OCI-LY1 (cell line): ENCODE data around the gene RAB3GAP2.

ENCODE experiments used
- H2AFZ ChIP-seq: fragments of 200-600 bp; sonication (generic), shearing (Covaris generic); 2 replicates; pipeline ENCODE4 v1.6.0; 2014; ENCODE audit warnings: antibody characterized with exemption, mild to moderate bottlenecking, low read length
- H3F3A ChIP-seq: fragments of 200-600 bp; sonication (generic), shearing (Covaris generic); 2 replicates; pipeline ENCODE4 v1.6.0; 2014; ENCODE audit warnings: mild to moderate bottlenecking, antibody characterized with exemption, low read length, moderate library complexity; ENCODE audit not compliant: insufficient read depth
- H3K27ac ChIP-seq: fragments of 200-600 bp; sonication (generic); 2 replicates; pipeline ENCODE4 v1.5.1; 2014; ENCODE audit warnings: low read length, mixed run types, mild to moderate bottlenecking, low read depth; ENCODE audit not compliant: poor library complexity, severe bottlenecking
- H3K27me3 ChIP-seq: fragments of 200-600 bp; sonication (generic); 2 replicates; pipeline ENCODE4 v1.6.0; 2014; ENCODE audit warnings: antibody characterized with exemption, mild to moderate bottlenecking, low read length, moderate library complexity; ENCODE audit not compliant: insufficient read depth
- H3K36me3 ChIP-seq: fragments of 200-600 bp; sonication (generic); 2 replicates; pipeline ENCODE4 v1.6.1; 2014; ENCODE audit warnings: mild to moderate bottlenecking, antibody characterized with exemption, low read length, moderate library complexity, mixed read lengths; ENCODE audit not compliant: insufficient read depth
- H3K4me1 ChIP-seq: fragments of 200-600 bp; sonication (generic); 2 replicates; pipeline ENCODE4 v1.5.1; 2014; ENCODE audit warnings: mild to moderate bottlenecking, low read length, moderate library complexity; ENCODE audit not compliant: insufficient read depth, severe bottlenecking
- H3K4me2 ChIP-seq: fragments of 200-600 bp; sonication (generic), shearing (Covaris generic); 2 replicates; pipeline ENCODE4 v1.6.1; 2014; ENCODE audit warnings: low read length
- H3K4me3 ChIP-seq: fragments of 200-600 bp; sonication (generic); 2 replicates; pipeline ENCODE4 v1.5.1; 2014; ENCODE audit warnings: low read length, low read depth, mild to moderate bottlenecking, mixed read lengths; ENCODE audit not compliant: poor library complexity, severe bottlenecking
- H3K79me2 ChIP-seq: fragments of 200-600 bp; shearing (Covaris generic); 2 replicates; pipeline ENCODE4 v1.6.1; 2016; ENCODE audit warnings: mixed run types, low read length, mixed read lengths; ENCODE audit not compliant: insufficient read depth
- H3K9ac ChIP-seq: fragments of 200-600 bp; sonication (generic), shearing (Covaris generic); 2 replicates; pipeline ENCODE4 v1.6.1; 2014; ENCODE audit warnings: mild to moderate bottlenecking, low read length, mixed read lengths
- H3K9me2 ChIP-seq: fragments of 200-600 bp; sonication (generic), shearing (Covaris generic); 2 replicates; pipeline ENCODE4 v1.6.1; 2014; ENCODE audit warnings: low read depth, mild to moderate bottlenecking, low read length, mixed read lengths
- H3K9me3 ChIP-seq: fragments of 200-600 bp; shearing (Covaris generic); 2 replicates; pipeline ENCODE4 v1.6.1; 2014; ENCODE audit warnings: low read length, mixed read lengths
- H4K20me1 ChIP-seq: fragments of 200-600 bp; sonication (generic), shearing (Covaris generic); 2 replicates; pipeline ENCODE4 v1.6.0; 2016; ENCODE audit warnings: mild to moderate bottlenecking, low read length; ENCODE audit not compliant: insufficient read depth
- EZH2 ChIP-seq: fragments of 200-600 bp; sonication (generic), shearing (Covaris generic); IDR thresholded peaks from 2 replicates; pipeline ENCODE4 v1.8.0; 2017; ENCODE audit warnings: borderline replicate concordance, mixed run types, mild to moderate bottlenecking, antibody characterized with exemption, low read length, moderate library complexity, mixed read lengths
- TF ChIP-seq, protein P1 (sequence below): fragments of 200-600 bp; sonication (generic), shearing (Covaris generic); IDR thresholded peaks from 2 replicates; pipeline ENCODE4 v1.5.1; 2017; ENCODE audit warnings: mild to moderate bottlenecking, antibody characterized with exemption, low read length, moderate library complexity, mixed read lengths

Gene RAB3GAP2

DNA sequence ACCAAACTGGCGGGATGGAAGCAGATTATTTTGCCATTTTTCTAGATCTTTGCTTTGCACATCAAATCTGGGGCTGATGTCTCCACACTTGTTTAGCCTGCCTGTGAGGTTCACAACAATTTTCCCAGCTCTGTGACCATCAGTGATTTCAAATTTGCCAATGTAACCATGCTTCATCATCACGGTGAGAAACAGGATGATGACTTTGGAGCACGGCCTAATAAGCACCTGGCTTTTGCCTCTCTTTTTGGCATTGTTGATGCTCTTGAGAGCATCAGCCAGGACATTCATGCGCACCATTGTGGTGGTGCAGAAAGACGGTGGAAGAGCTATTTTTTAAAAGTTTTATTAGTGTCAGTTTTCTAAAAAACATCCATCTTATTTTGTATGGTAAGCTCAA lies 128.2 kb downstream of the RAB3GAP2 start:
- Histone ChIP-seq H4K20me1 (no peaks in the 10 kb centered on the region), H3K4me2 (no peak overlapping the region), H3K36me3 (peaks cover 65% of the 10 kb centered on the region)

DNA sequence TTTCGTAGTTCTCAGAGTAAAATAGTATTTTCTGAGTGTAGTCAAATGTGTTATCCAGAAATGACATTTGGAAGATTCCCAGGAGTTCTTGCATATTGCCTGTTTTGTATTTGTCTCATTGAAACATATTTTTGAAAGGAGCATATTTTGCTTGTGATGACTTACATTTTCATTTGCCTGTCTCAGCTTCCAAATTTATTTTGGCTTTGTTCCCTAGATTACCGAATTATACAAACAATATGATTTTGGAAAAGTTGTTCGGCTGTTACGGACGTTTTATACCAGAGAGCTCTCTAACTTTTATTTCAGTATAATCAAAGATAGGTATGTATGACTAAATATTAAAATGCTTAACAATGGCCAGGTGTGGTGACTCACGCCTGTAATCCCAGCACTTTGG lies 132.3 kb downstream of the RAB3GAP2 start:
- Histone ChIP-seq H3K27ac (no peak overlapping the region), H3K79me2 (no peaks in the 10 kb centered on the region), H3K4me1 (no peaks in the 10 kb centered on the region), H3K36me3 (peaks cover 60% of the 10 kb centered on the region), H3K4me2 (no peak overlapping the region), H3K27me3 (no peaks in the 10 kb centered on the region), H3F3A (no peaks in the 10 kb centered on the region), H3K9ac (no peak overlapping the region), H3K4me3 (no peak overlapping the region), H3K9me2 (no peaks in the 10 kb centered on the region), H4K20me1 (no peaks in the 10 kb centered on the region), H3K9me3 (no peaks in the 10 kb centered on the region), H2AFZ (no peak overlapping the region)
- TF ChIP-seq, protein P1, sequence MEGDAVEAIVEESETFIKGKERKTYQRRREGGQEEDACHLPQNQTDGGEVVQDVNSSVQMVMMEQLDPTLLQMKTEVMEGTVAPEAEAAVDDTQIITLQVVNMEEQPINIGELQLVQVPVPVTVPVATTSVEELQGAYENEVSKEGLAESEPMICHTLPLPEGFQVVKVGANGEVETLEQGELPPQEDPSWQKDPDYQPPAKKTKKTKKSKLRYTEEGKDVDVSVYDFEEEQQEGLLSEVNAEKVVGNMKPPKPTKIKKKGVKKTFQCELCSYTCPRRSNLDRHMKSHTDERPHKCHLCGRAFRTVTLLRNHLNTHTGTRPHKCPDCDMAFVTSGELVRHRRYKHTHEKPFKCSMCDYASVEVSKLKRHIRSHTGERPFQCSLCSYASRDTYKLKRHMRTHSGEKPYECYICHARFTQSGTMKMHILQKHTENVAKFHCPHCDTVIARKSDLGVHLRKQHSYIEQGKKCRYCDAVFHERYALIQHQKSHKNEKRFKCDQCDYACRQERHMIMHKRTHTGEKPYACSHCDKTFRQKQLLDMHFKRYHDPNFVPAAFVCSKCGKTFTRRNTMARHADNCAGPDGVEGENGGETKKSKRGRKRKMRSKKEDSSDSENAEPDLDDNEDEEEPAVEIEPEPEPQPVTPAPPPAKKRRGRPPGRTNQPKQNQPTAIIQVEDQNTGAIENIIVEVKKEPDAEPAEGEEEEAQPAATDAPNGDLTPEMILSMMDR, result no peak
- TF ChIP-seq EZH2, result no peak

More for the DNA sequence above, 128.2 kb downstream of the RAB3GAP2 start:
- no peak overlapping the region for H3K4me3 ChIP-seq
- no peaks in the 10 kb centered on the region for H3K4me1 ChIP-seq
- TF ChIP-seq EZH2, result no peak
- TF ChIP-seq, protein P1, result no peak
- H2AFZ ChIP-seq, result no peak overlapping the region
- no peaks in the 10 kb centered on the region for H3K27me3 ChIP-seq
- H3K9me2 ChIP-seq, result no peaks in the 10 kb centered on the region
- H3K9ac ChIP-seq, result no peak overlapping the region
- no peaks in the 10 kb centered on the region for H3K9me3 ChIP-seq
- no peaks in the 10 kb centered on the region for H3F3A ChIP-seq
- H3K79me2 ChIP-seq, result no peaks in the 10 kb centered on the region
- H3K27ac ChIP-seq, result no peak overlapping the region

DNA sequence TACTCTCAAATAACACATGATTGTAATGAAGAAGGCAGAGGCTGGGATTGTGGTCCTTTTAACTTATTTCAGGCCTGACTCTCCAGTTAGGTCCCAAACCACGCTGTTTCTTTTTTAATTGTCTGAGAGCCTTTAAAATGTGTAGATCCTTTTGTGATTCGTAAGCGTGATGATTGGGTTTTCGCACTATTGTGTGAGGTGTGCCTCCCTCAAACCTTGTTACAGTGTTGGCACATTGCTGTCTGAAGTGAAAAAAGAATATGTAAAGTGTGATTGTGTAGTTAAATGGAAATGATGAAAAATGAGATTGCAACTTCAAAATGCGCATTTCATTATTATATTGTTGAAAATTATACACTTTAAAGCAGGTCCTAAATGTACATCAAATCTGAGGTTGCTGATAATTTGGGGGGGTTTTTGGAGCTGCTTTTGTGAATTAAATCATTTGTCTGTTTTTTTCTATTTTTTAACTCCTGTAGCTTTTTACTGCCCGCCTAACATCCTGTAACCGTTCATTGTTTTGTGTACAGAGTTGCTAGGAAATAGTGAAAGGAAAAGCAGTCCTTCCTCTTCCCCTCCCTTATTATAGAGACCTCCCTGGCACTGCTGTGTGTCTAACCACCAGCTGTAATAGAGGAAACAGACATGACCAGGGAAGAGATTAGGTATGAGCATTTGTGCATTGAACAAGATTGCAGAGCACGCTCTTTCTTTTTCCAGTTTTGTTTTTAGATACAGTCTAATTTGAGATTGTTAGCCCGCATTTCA lies 135.1 kb downstream of the RAB3GAP2 start:
- Histone ChIP-seq H2AFZ (no peak overlapping the region), H4K20me1 (no peaks in the 10 kb centered on the region), H3K9ac (no peak overlapping the region), H3K79me2 (no peaks in the 10 kb centered on the region), H3K9me2 (no peaks in the 10 kb centered on the region), H3F3A (no peaks in the 10 kb centered on the region), H3K9me3 (no peaks in the 10 kb centered on the region), H3K27ac (no peak overlapping the region), H3K4me3 (no peak overlapping the region), H3K4me1 (no peaks in the 10 kb centered on the region), H3K27me3 (no peaks in the 10 kb centered on the region), H3K4me2 (no peak overlapping the region), H3K36me3 (peaks cover 71% of the 10 kb centered on the region)
- TF ChIP-seq, protein P1, result no peak
- TF ChIP-seq EZH2, result no peak
